GM12874 (cell line): ENCODE results near the gene CRYGC.

ENCODE experiments used
- CTCF ChIP-seq: IDR thresholded peaks from 2 replicates; pipeline ENCODE4 v1.5.1; 2011; ENCODE audit warnings: low read depth, mild to moderate bottlenecking, control low read depth, low read length, moderate library complexity; ENCODE audit not compliant: insufficient read depth

Gene CRYGC

DNA sequence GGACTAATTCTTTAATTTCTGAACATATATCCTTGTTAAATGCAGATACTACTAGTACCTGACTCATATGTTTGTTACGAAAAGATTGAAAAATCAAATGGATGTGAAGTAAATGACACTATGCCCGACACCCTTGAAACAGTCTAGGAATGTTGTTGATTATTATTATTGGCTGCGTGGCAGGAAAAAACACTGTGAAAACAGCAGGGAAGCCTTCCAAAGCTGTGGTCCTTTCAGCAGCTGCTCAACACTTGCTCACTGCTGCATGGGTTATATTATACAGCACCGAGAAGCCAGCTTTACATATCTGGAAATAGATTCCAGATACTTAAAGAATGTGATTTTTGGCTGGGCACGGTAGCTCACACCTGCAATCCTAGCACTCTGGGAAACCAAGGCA is 31.8 kb downstream of the CRYGC start:
- TF ChIP-seq CTCF, result no peak

- no peak for TF ChIP-seq CTCF
These were observed 32.3 kb downstream of the CRYGC start for GRCh38 chr2:208097313-208097712.

DNA sequence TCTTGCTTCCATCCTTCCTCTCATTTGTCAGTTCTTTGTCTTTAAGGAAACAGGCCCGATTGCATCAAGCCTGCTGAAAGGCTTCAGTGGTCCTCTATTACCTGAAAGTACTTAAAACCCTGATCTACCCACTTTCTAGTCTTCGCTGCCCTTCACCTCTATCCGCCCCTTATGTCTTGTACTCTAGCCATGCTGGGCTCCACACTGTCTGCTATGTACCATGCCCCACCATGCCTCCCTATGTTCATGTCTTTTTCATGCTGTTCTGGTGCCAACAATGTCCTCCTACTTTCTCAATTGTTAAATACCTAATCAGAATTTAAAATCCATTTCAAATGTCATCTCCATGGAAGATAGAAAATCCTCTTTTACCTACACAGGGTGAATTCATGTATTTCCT is 33.5 kb downstream of the CRYGC start:
- no peak for TF ChIP-seq CTCF

GRCh38 chr2:208093128-208093527 is 36.5 kb downstream of the CRYGC start:
- no peak for TF ChIP-seq CTCF

DNA sequence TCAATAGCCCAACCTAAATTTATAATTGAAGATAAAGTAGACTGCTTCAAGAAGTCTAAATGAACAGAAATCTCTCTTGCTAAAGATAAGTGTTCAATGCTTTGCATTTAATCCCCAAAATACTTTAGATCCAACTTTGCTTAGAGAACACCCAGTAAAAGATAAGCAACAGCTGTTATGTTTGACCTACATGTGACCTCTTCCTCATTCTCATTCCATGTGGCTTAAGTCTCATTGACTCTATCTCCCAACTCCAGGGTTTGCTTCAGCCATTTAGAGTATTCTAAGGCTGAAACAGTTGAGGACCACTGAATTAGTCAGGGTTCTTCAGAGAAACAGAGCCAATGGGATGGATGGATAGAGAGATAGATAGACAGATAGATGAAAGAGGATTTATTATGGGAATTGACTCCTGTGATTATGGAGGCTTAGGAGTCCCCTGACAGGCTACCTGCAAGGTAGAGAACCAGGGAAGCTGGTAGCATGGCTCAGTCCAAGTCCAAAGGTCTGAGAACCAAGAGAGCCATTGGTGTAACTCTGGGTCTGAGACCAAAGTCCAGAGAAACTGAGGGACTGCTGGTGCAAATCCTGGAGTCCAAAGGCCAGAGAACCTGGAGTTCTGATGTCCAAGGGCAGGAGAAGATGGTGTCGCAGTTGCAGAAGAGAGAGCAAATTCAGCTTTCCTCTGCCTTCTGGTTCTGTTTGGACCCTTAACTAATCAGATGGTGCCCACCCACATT is 37.4 kb downstream of the CRYGC start:
- no peak for TF ChIP-seq CTCF

DNA sequence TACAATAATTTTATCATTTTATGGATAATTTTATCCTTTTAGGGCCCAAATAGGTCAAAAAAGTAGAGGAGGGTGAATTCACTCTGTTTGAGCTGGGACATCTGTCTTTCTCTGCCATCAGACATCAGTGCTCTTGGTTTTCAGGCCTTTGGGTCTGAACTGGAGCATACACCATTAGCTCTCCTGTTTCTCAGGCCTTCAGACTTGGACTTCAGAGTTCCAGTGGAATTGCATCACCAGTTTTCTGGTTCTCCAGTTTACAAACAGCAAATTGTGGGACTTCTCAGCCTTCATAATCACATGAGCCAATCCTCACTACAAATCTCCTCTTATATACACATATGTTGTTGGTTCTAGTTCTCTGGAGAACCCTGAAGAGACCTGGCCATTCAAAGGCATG is 39.2 kb downstream of the CRYGC start:
- no peak for TF ChIP-seq CTCF

- TF ChIP-seq CTCF, result no peak
These were observed 43.6 kb downstream of the CRYGC start for GRCh38 chr2:208086029-208086428.
